ACC112 (cell line): Measurements from ENCODE around the gene PIAS1.
"Not testable (repeated sequence)": the region's sequence is repeated elsewhere in the genome, so short reads cannot be mapped to it uniquely, and the experiment has no call there.

ENCODE experiments used
- H2AFZ ChIP-seq: fragments of 200-600 bp; sonication (generic); one replicate; pipeline ENCODE4 v1.6.0; 2017; ENCODE audit warnings: antibody characterized with exemption, low read length; ENCODE audit not compliant: unreplicated experiment
- H3K27ac ChIP-seq: fragments of 200-600 bp; sonication (generic); 2 replicates; pipeline ENCODE4 v1.5.1; 2014; ENCODE audit warnings: low read depth, mild to moderate bottlenecking, antibody characterized with exemption, low read length, moderate library complexity
- H3K27me3 ChIP-seq: fragments of 200-600 bp; sonication (generic); 2 replicates; pipeline ENCODE4 v1.6.1; 2014; ENCODE audit warnings: mild to moderate bottlenecking, antibody characterized with exemption, low read length, moderate library complexity, mixed read lengths; ENCODE audit not compliant: insufficient read depth
- H3K36me3 ChIP-seq: fragments of 200-600 bp; sonication (generic); 2 replicates; pipeline ENCODE4 v1.6.1; 2016; ENCODE audit warnings: mild to moderate bottlenecking, antibody characterized with exemption, low read length, moderate library complexity, mixed read lengths; ENCODE audit not compliant: insufficient read depth
- H3K4me1 ChIP-seq: fragments of 200-600 bp; sonication (generic); one replicate; pipeline ENCODE4 v1.6.1; 2016; ENCODE audit warnings: low read length, mixed read lengths; ENCODE audit not compliant: insufficient read depth, unreplicated experiment, control insufficient read depth
- H3K4me3 ChIP-seq: fragments of 200-600 bp; sonication (generic); 2 replicates; pipeline ENCODE4 v1.5.1; 2014; ENCODE audit warnings: mild to moderate bottlenecking, low read depth, low read length
- H3K79me2 ChIP-seq: fragments of 200-600 bp; sonication (generic); one replicate; pipeline ENCODE4 v1.6.0; 2016; ENCODE audit warnings: low read length; ENCODE audit not compliant: control insufficient read depth, unreplicated experiment, insufficient read depth

PIAS1 gene

DNA sequence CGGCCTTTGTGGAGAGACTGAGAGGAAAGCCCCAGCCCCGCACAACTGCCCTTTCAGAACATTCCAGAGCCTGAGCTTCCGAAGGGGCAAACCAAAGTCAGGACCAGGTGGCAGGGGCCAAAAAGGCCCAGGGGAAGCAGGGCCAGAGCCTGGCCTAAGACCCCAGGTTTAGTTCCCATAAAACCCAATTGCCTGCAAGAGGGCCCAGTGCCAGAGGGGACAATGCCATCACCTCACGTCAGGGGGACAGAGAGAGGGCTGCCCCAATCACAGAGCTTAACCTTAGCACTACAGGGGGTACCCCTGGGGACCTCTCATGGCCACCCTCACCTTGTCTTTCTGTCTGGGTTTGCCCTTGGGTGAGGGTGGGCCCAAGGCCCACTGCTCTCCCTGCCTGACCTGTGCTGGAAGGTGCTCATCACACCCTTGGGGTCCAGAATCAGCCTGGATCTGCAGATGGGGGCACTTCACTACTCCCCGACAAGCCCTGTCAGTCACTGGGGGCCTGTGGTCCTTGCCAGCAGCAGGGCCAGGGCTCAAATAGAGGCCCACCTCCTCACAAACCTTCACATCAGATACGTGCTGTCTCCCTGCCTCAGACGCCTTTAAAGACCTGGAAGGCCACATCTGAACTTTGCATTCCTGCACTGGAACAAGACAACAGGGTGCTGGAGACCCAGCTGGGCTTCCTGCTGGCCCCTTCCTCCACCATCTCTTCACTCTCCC is 147.2 kb downstream of the PIAS1 start:
- peaks cover 4% of the 10 kb centered on the region for H3K4me1 ChIP-seq
- no peaks in the 10 kb centered on the region for H3K27me3 ChIP-seq
- H3K27ac ChIP-seq = no peak overlapping the region
- H2AFZ ChIP-seq = no peak overlapping the region
- H3K79me2 ChIP-seq = peaks cover 3% of the 10 kb centered on the region
- no peaks in the 10 kb centered on the region for H3K36me3 ChIP-seq
- H3K4me3 ChIP-seq = no peak overlapping the region

DNA sequence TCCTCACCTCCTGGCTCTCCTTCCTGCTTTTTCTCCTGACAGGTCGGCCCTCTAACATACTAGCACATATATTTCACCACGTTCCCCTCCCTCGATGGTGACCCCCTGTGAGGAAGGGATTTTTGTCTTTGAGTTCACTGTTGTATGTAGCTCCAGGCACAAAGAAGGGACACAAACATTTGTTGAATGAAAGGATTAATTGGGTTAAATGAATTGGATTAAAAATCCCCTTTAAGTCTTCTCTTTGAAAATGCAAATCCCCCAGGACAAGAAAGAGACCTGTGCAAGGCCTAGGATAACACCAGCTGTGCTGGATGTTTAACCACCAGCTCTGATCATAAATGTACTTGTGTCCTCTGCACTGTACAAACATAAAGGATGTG is 147.8 kb downstream of the PIAS1 start:
- Histone ChIP-seq H3K27me3 (no peaks in the 10 kb centered on the region), H3K27ac (no peak overlapping the region), H3K4me3 (no peak overlapping the region), H2AFZ (no peak overlapping the region), H3K4me1 (peaks cover 4% of the 10 kb centered on the region), H3K79me2 (peaks cover 3% of the 10 kb centered on the region), H3K36me3 (no peaks in the 10 kb centered on the region)

DNA sequence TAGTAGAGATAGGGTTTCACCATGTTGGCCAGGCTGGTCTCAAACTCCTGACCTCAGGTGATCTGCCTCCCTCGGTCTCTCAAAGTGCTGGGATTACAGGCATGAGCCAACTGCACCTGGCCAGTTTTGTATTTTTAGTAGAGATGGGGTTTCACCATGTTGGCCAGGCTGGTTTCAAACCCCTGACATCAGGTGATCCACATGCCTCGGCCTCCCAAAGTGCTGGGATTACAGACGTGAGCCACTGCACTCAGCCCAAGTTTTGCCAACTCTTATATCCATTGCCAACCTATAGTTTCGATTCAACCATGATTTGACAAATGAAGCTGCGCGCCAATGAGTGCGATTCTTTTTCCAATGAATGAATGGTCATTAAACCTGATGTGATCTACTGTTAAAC is 148.9 kb downstream of the PIAS1 start:
- not testable (repeated sequence) for H3K27me3 ChIP-seq, H2AFZ ChIP-seq, H3K36me3 ChIP-seq, H3K27ac ChIP-seq, H3K79me2 ChIP-seq, H3K4me1 ChIP-seq, H3K4me3 ChIP-seq

DNA sequence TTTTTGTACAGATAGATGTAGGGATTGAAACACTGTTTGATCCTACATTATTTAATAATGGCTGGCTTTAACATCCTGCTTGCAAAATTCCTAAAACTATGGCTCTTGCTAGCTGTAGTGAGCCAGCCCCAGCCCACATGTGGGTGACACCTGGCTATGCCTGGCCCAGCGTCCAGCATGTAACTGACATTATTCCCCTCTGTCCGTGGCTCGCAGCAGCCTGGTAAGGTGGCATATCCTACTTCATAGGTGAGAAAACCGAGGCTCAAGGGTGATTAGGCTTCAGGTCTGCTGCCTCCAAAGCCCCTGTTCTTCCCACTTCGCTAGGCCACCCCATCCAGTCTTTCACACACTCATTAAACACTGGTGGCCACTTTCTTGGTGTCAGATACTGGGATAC is 149.4 kb downstream of the PIAS1 start:
- no peak overlapping the region for H3K27ac ChIP-seq
- no peaks in the 10 kb centered on the region for H3K36me3 ChIP-seq
- H3K4me3 ChIP-seq = no peak overlapping the region
- H3K4me1 ChIP-seq = peaks cover 4% of the 10 kb centered on the region
- peaks cover 3% of the 10 kb centered on the region for H3K79me2 ChIP-seq
- no peak overlapping the region for H2AFZ ChIP-seq
- no peaks in the 10 kb centered on the region for H3K27me3 ChIP-seq

DNA sequence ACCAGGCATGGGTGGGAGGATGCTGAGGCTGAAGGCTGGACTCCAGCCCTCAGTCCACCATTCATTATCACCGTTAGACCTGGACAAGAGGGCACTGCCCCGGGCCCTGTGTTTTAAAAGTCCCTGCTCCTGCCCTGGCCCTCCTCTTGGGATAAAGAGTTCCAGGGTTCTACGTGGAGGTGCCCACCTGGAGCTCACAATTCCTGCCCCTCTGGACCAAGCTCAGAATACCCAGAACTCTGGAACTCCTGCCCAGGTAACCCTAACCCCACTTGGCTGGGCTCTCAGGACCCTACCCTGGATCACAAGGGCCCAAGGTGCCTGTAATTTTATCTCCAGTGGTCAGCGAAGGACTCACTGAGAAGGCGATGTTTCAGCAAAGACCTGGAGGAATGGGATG is 149.8 kb downstream of the PIAS1 start:
- peaks cover 3% of the 10 kb centered on the region for H3K79me2 ChIP-seq
- H3K27ac ChIP-seq = no peak overlapping the region
- H3K4me3 ChIP-seq = no peak overlapping the region
- H3K27me3 ChIP-seq = no peaks in the 10 kb centered on the region
- peaks cover 4% of the 10 kb centered on the region for H3K4me1 ChIP-seq
- H3K36me3 ChIP-seq = no peaks in the 10 kb centered on the region
- H2AFZ ChIP-seq = no peak overlapping the region

DNA sequence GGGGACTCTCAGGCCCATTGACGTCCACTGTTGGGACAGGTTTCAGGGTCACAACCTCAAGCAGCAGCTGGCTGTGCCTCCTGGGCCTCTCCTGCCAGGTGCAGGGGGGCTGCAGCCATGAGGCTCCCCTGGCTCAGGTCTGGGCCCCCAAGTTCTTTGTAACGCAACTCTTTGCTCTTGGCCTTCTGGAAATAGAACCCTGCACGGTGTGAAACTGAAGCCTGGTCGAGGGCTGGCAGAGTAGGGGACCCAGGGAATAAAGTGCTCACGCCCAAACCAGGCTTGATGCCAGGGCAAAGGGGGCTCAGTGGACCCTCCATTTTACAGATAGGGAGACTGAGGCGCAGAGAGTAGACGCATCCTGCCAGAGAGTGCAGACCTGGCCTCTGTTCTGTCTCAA is 150.2 kb downstream of the PIAS1 start:
- Histone ChIP-seq H3K4me3 (no peak overlapping the region), H3K27ac (no peak overlapping the region), H2AFZ (no peak overlapping the region), H3K79me2 (peaks cover 3% of the 10 kb centered on the region), H3K4me1 (peaks cover 4% of the 10 kb centered on the region), H3K36me3 (no peaks in the 10 kb centered on the region), H3K27me3 (no peaks in the 10 kb centered on the region)

DNA sequence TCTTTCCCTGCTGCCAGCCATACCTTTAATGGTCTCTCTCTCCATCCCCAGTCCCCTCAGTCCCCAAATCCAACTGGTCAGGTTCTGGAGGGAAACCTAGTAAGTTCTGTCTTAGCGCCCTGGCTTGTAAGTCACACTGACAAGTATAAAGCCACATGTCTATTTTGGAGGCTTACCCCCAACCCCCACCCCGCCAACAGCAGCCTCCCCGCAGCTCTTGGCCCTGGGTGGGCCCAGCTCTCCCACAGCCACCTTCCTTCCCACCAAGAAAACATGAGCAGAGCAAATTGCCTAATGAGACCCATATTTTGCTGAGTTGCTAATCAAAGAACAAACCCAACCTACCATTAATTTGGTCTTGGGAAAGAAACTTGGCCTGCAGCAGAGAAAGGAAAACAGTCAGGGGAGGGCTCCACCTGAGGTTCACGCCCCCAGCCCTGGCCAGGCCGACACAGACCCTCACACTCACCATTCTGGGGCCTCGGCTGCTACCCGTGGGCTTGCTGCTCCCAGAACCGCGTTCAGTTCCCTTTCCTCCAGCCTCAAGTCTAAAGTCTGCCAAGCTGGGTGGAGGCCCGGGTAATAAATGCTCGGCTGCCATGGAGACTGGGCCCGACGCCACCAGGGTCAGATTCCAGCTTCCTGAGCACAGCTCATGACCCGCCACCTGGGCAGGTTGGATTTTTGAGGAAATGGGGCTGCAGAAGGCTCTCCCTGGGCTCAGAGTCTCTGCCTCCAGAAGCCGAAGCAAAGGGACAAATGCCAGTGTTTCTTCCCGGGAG is 150.9 kb downstream of the PIAS1 start, which contains the start of gene CALML4:
Gene CALML4 (minus strand): TSS at position 557 of the 782 bp plus-strand sequence. CDS start 85 bp downstream, at position 472.
- Histone ChIP-seq H3K4me1 (peaks cover 4% of the 10 kb centered on the region), H3K36me3 (no peaks in the 10 kb centered on the region), H3K4me3 (no peak within 1 kb of the TSS), H3K27ac (no peak within 1 kb of the TSS), H2AFZ (no peak within 1 kb of the TSS), H3K27me3 (no peaks in the 10 kb centered on the region), H3K79me2 (peaks cover 3% of the 10 kb centered on the region)

DNA sequence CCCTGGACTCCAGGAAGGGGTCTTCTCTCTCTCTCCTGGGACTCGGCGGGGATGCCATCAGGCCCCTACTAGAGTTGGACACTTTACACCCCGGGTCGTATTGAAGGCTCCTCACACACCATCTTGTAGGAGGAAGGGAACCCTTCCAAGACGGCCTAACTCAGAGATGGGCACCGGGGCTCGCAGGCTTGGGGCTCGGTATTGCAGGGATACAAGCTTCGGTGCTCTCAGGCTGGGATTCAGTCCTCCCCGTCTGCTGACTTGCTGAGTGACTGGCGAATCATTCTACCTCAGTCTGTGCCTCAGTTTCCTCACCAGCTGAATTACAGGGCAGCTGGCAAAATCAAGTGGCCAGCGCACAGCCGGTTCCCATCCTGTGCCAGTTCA is 151.4 kb downstream of the PIAS1 start:
- H3K27me3 ChIP-seq = no peaks in the 10 kb centered on the region
- no peaks in the 10 kb centered on the region for H3K36me3 ChIP-seq
- no peak overlapping the region for H3K4me3 ChIP-seq
- peaks cover 3% of the 10 kb centered on the region for H3K79me2 ChIP-seq
- H3K4me1 ChIP-seq = peaks cover 4% of the 10 kb centered on the region
- H2AFZ ChIP-seq = no peak overlapping the region
- no peak overlapping the region for H3K27ac ChIP-seq

DNA sequence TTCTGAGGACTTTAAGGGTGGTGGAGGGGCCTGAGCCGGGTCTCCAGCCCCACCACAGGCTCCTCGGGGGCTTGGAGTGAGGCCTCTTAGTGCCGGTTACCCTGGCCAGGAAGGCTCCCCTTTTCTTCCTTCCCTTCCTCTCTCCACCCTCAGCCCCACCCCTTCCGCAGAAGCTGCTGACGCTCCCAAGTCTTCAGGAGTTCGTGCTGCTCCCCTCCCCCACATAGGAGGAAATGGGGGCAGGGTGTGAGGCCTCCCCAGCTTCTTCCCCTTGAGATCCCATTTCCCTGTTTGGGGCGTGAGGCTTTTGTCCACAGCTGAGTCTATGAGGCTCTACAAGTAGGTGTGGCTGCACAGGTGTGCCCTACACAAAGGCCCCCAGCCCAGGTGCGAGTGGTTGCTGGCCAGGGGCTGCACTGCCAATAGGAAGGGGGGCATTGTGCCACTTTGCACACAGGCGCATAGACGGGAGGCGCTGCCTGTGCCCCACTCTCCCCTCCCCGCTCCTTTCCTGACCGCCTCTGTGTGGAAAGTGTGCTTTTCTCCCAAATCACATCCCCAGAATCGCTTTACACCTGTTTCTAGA is 151.9 kb downstream of the PIAS1 start:
- no peaks in the 10 kb centered on the region for H3K27me3 ChIP-seq
- peaks cover 4% of the 10 kb centered on the region for H3K4me1 ChIP-seq
- no peak overlapping the region for H3K4me3 ChIP-seq
- H3K79me2 ChIP-seq = peaks cover 3% of the 10 kb centered on the region
- no peak overlapping the region for H2AFZ ChIP-seq
- H3K36me3 ChIP-seq = no peaks in the 10 kb centered on the region
- no peak overlapping the region for H3K27ac ChIP-seq

DNA sequence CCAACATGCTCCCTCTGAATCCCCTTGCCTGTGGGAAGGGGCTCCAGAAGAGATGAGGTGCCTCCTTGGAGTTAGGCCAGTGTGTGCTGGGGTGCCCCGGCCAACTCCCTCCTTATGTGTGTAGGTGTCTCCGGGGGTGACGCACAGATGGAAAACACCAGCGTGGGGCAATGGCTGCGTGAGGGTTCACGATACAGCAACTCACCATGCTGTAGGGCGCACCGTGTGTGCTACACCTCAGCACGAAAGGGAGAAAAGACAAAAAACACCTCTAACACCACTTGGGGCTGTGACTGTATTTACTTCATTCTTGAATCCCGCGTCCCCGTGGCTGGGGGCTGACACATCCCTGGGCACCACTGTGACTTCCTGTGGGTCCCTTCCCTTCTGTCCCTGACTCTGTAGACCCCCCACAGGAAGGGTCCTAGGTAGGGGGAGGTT is 152.6 kb downstream of the PIAS1 start:
- no peak overlapping the region for H3K4me3 ChIP-seq
- H3K27ac ChIP-seq = no peak overlapping the region
- peaks cover 4% of the 10 kb centered on the region for H3K4me1 ChIP-seq
- H2AFZ ChIP-seq = no peak overlapping the region
- H3K79me2 ChIP-seq = peaks cover 3% of the 10 kb centered on the region
- no peaks in the 10 kb centered on the region for H3K27me3 ChIP-seq
- H3K36me3 ChIP-seq = no peaks in the 10 kb centered on the region
